Mucosa of descending colon (tissue), 3 donors: ENCODE data around the gene TBC1D3B. TPM values are rescaled to one million over a fixed set of nuclear protein-coding genes. Genes with fewer than 3 reads are reported as not detected.

Experiments
- ATAC-seq: fragments of 200-7000 bp; cut with Tn5 transposase; one replicate; pipeline ENCODE4 v1.9.1; 2020; ENCODE audit warnings: mild to moderate bottlenecking, moderate library complexity
- DNase-seq, 3 donors: peaks; one replicate each; pipeline ENCODE4 v3.0.0-alpha.2; 2020
- H3K36me3 ChIP-seq: fragments of 200-600 bp; one replicate; pipeline ENCODE4 v1.8.0; 2021; ENCODE audit warnings: low read depth, mild to moderate bottlenecking
- H3K4me1 ChIP-seq: fragments of 200-600 bp; one replicate; pipeline ENCODE4 v1.8.0; 2021; ENCODE audit warnings: low read depth, mild to moderate bottlenecking
- H3K4me3 ChIP-seq: fragments of 200-600 bp; one replicate; pipeline ENCODE4 v1.8.0; 2021; ENCODE audit warnings: mild to moderate bottlenecking
- H3K9me3 ChIP-seq: fragments of 200-600 bp; one replicate; pipeline ENCODE4 v1.8.0; 2021; ENCODE audit warnings: mild to moderate bottlenecking
- intact Hi-C, 2 donors: fragments of 100-400 bp; cut with DNase I in 1 of 2; cut with micrococcal nuclease in 1 of 2; formaldehyde crosslinking; loops; one replicate each; pipeline versions ENCODE4 v1.11.0 to v1.11.1; 2022; cut with DNase I, micrococcal nuclease
- total RNA-seq, 3 donors: library from RNA; stranded (reverse); fragmentation: NEBNext Ultra II Directional in 2 of 3; extraction: Animal tissue kit (Norgen Biotek cat#: 25700) in 2 of 3; gene quantifications; one replicate each; pipeline versions ENCODE4 v1.2.1 to v1.2.4, GENCODE V29; 2021 to 2023
- TF ChIP-seq, protein P1 (sequence below): fragments of 200-600 bp; IDR thresholded peaks from one replicate; pipeline ENCODE4 v1.8.0; 2022; ENCODE audit warnings: antibody characterized with exemption, mild to moderate bottlenecking
- donor health status: DM: no; HTN: no; CAD: no; lungs with moderate emphysema.
- donor health status: DM: no; HTN: no; CAD: no.
- donor health status: DM: no; HTN: yes; CAD: no.

TBC1D3B gene
- total RNA-seq, 3 donors from 2014 or later = 8.0 to 12.9 (median 10.8) TPM

DNA sequence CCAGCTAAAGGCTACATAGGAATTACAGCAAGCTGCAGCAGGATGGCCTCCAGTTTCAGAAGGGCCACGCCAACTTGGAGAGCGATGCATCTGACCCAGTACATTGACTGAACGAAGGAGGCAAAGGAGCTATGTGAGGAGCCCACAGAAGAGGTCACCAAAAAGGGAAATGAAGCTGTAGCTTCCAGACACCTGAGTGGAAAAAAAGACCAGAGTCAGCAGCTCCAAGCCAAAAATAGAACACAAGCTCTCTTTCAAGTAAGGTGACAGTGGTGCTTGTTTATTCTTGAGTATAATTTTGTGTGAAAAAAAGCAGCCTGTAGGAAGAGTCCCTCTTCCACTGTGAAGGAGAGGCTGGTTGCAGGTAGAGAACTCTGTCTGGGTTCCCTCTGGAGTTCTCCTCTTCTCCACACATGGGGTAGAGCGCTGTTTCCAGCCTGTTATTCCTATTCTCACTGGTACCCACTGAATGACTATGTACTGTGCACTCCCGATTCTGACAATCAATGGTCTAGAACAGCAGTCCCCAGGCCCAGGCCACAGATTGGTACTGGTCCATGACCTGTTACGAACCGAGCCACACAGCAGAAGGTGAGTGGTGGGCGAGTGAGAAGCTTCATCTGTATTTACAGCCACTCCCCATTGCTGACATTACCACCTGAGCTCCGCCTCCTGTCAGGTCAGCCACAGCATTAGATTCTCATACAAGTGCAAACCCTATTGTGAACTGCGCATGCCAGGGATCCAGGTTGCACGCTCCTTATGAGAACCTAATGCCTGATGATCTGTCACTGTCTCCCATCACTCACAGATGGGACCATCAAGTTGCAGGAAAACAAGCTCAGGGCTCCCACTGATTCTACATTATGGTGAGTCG lies 57.7 kb downstream of the TBC1D3B start:
- TF ChIP-seq, protein P1, sequence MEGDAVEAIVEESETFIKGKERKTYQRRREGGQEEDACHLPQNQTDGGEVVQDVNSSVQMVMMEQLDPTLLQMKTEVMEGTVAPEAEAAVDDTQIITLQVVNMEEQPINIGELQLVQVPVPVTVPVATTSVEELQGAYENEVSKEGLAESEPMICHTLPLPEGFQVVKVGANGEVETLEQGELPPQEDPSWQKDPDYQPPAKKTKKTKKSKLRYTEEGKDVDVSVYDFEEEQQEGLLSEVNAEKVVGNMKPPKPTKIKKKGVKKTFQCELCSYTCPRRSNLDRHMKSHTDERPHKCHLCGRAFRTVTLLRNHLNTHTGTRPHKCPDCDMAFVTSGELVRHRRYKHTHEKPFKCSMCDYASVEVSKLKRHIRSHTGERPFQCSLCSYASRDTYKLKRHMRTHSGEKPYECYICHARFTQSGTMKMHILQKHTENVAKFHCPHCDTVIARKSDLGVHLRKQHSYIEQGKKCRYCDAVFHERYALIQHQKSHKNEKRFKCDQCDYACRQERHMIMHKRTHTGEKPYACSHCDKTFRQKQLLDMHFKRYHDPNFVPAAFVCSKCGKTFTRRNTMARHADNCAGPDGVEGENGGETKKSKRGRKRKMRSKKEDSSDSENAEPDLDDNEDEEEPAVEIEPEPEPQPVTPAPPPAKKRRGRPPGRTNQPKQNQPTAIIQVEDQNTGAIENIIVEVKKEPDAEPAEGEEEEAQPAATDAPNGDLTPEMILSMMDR = no peak
- intact Hi-C loops = no loop called here
- ATAC-seq = peak; percentile 18
- Histone ChIP-seq H3K36me3 (no peaks in the 10 kb centered on the region), H3K4me3 (no peak overlapping the region), H3K4me1 (no peaks in the 10 kb centered on the region), H3K9me3 (no peaks in the 10 kb centered on the region)
- no peak for DNase-seq

DNA sequence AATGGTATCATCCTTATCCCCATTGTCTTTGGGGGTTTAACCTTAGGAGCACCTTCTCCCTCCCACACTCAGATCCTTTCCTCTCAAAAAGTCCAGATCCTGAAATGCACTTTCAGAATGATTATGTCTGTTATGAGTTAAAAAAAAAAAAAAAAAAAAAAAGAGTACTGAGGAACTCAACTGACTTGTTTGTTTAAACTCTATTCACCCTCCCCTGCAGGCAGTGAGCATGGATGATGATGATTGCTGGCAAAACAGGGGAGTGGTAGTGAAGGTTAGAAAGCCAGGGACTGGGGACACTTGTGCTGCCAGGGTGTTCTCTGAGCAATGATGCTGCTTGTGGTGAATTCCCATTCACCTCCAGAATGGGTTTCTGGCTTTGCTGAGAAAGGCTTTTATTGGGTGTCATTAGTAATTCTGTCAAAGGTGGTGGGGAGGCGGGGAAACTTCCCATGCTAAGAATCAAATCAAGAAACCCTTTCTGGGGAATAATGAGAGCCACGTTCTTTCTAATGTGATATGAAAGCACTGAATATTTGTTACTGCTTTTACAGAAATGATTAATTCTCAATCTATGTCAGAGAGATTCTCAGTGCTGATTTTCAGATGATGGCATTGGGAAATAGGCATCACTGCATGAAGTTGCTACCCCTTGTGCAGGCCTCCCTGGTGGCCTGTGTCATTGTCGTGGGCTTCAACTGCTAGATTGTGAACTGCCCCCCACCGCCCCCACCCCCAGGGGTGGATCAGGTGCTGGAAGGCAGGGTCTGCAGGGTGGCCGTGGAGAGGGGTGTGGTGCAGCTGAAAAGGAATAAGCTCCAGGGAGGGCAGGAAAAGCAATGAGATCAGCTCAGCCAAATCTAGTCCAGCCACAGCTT lies 58.7 kb downstream of the TBC1D3B start:
- TF ChIP-seq, protein P1 = no peak
- H3K4me3 ChIP-seq = no peak overlapping the region
- H3K4me1 ChIP-seq = no peaks in the 10 kb centered on the region
- no peaks in the 10 kb centered on the region for H3K36me3 ChIP-seq
- peak in 1 of 3 donors; percentile 63 for DNase-seq
- ATAC-seq = peak; percentile 82
- intact Hi-C loops = no loop called here
- H3K9me3 ChIP-seq = no peaks in the 10 kb centered on the region

Other genes starting within 250 kb of the TBC1D3B start
- gene RDM1, start 245.9 kb downstream of the TBC1D3B start, total RNA-seq = 1 to 10 TPM in 2 of 3 donors, not detected in 1; 1.3 to 3.1 TPM
- gene LYZL6, start 232.9 kb downstream of the TBC1D3B start, total RNA-seq = not detected
- under 1 TPM in 2 of 3 donors, not detected in 1; 0.20 to 0.44 TPM for gene CCL16, start 195.1 kb downstream of the TBC1D3B start, total RNA-seq
- 1 to 10 TPM; 4.0 to 7.2 (median 6.2) TPM for gene CCL14, start 189.9 kb downstream of the TBC1D3B start, total RNA-seq
- gene CCL15, start 175.1 kb downstream of the TBC1D3B start, total RNA-seq = 10 to 100 TPM; 19.8 to 79.4 (median 59.7) TPM
- gene CCL23, start 158.7 kb downstream of the TBC1D3B start, total RNA-seq = 1 to 10 TPM; 1.3 to 5.2 (median 3.3) TPM
- gene CCL18, start 112.4 kb downstream of the TBC1D3B start, total RNA-seq = 1 to 10 TPM; 1.0 to 7.3 (median 2.3) TPM
- gene CCL3, start 86.5 kb downstream of the TBC1D3B start, total RNA-seq = 1 to 10 TPM; 1.5 to 4.3 (median 4.1) TPM
- 1 to 10 TPM; 3.7 to 8.8 (median 4.1) TPM for gene CCL4, start 72.8 kb downstream of the TBC1D3B start, total RNA-seq
- gene CCL3L1, start 20.1 kb upstream of the TBC1D3B start, total RNA-seq = 1 to 10 TPM in 1 of 3 donors, under 1 TPM in 1, not detected in 1; 0.66 to 1.4 TPM
- gene CCL4L2, start 34.4 kb upstream of the TBC1D3B start, total RNA-seq = 1 to 10 TPM; 1.1 to 3.3 (median 2.9) TPM
- under 1 TPM; 0.54 to 0.67 (median 0.55) TPM for gene TBC1D3I, start 87.9 kb upstream of the TBC1D3B start, total RNA-seq
- 1 to 10 TPM in 1 of 3 donors, not detected in 2; 4.4 TPM for gene TBC1D3G, start 147.2 kb upstream of the TBC1D3B start, total RNA-seq
- gene TBC1D3H, start 211.8 kb upstream of the TBC1D3B start, total RNA-seq = not detected